Liver (tissue), 9 donors: ENCODE data around the gene POLN. TPM values are rescaled to one million over a fixed set of nuclear protein-coding genes. Genes with fewer than 3 reads are reported as not detected.

Experiments
- DNase-seq: peaks from one replicate; pipeline ENCODE4 v3.0.0-alpha.2; 2017; ENCODE audit warnings: low spot score
- H3K27ac ChIP-seq, 2 donors: one replicate each; pipeline ENCODE4 v1.7.0; 2013; ENCODE audit warnings: inconsistent platforms in 2 of 2, low read length in 2 of 2, control low read depth in 1 of 2, low read depth in 1 of 2, mild to moderate bottlenecking in 1 of 2
- H3K27me3 ChIP-seq, 4 donors: one replicate each; pipeline versions ENCODE4 v1.6.1 to v1.7.0; 2013; ENCODE audit warnings: low read length in 3 of 4, inconsistent platforms in 1 of 4, mild to moderate bottlenecking in 1 of 4, moderate library complexity in 1 of 4; ENCODE audit not compliant: control insufficient read depth in 4 of 4, insufficient read depth in 4 of 4
- H3K36me3 ChIP-seq, 4 donors: one replicate each; pipeline versions ENCODE4 v1.6.1 to v1.7.0; 2013; ENCODE audit warnings: low read length in 3 of 4, mild to moderate bottlenecking in 3 of 4, low read depth in 1 of 4, moderate library complexity in 1 of 4; ENCODE audit not compliant: control insufficient read depth in 4 of 4, insufficient read depth in 3 of 4
- H3K4me1 ChIP-seq, 4 donors: one replicate each; pipeline versions ENCODE4 v1.6.1 to v1.7.0; 2013; ENCODE audit warnings: low read length in 3 of 4, mild to moderate bottlenecking in 3 of 4, moderate library complexity in 1 of 4; ENCODE audit not compliant: control insufficient read depth in 4 of 4, insufficient read depth in 4 of 4
- H3K4me3 ChIP-seq, 3 donors: one replicate each; pipeline versions ENCODE4 v1.6.1 to v1.7.0; 2013; ENCODE audit warnings: low read length in 3 of 3, control low read depth in 1 of 3, low read depth in 1 of 3, mild to moderate bottlenecking in 1 of 3
- H3K9ac ChIP-seq, 2 donors: one replicate each; pipeline ENCODE4 v1.7.0; 2013; ENCODE audit warnings: low read length in 2 of 2, mild to moderate bottlenecking in 2 of 2, moderate library complexity in 2 of 2, control low read depth in 1 of 2, low read depth in 1 of 2
- H3K9me3 ChIP-seq, 4 donors: one replicate each; pipeline versions ENCODE4 v1.6.1 to v1.7.0; 2013; ENCODE audit warnings: low read length in 3 of 4; ENCODE audit not compliant: control insufficient read depth in 4 of 4
- EGR1 ChIP-seq, 2 donors: IDR thresholded peaks; 2 replicates each; pipeline ENCODE4 v1.6.1; 2016 to 2018; ENCODE audit warnings: antibody characterized with exemption in 2 of 2, low read depth in 2 of 2
- FOXA1 ChIP-seq: IDR thresholded peaks from 2 replicates; pipeline ENCODE4 v1.6.1; 2016; ENCODE audit warnings: antibody characterized with exemption
- FOXA2 ChIP-seq: IDR thresholded peaks from 2 replicates; pipeline ENCODE4 v1.6.1; 2016; ENCODE audit warnings: antibody characterized with exemption
- GABPA ChIP-seq, 2 donors: IDR thresholded peaks in 1 of 2; conservative IDR thresholded peaks in 1 of 2; 2 replicates each; pipeline ENCODE4 v1.6.1; 2016; ENCODE audit warnings: antibody characterized with exemption in 2 of 2, mild to moderate bottlenecking in 1 of 2, moderate library complexity in 1 of 2
- JUND ChIP-seq, 2 donors: IDR thresholded peaks; 2 replicates each; pipeline ENCODE4 v1.6.1; 2016; ENCODE audit warnings: antibody characterized with exemption in 2 of 2
- MAX ChIP-seq: IDR thresholded peaks from 2 replicates; pipeline ENCODE4 v1.6.1; 2016; ENCODE audit warnings: antibody characterized with exemption
- RAD21 ChIP-seq, 2 donors: IDR thresholded peaks; 2 replicates each; pipeline ENCODE4 v1.6.1; 2016; ENCODE audit warnings: antibody characterized with exemption in 2 of 2, mild to moderate bottlenecking in 2 of 2
- REST ChIP-seq: IDR thresholded peaks from 2 replicates; pipeline ENCODE4 v1.6.1; 2016; ENCODE audit warnings: antibody characterized with exemption, mild to moderate bottlenecking
- SP1 ChIP-seq: IDR thresholded peaks from 2 replicates; pipeline ENCODE4 v1.6.1; 2018; ENCODE audit warnings: antibody characterized with exemption, mild to moderate bottlenecking
- YY1 ChIP-seq: IDR thresholded peaks from 2 replicates; pipeline ENCODE4 v1.6.1; 2016; ENCODE audit warnings: antibody characterized with exemption, mild to moderate bottlenecking
- ZBTB33 ChIP-seq: IDR thresholded peaks from 2 replicates; pipeline ENCODE4 v1.6.1; 2016; ENCODE audit warnings: antibody characterized with exemption
- WGBS: extraction: QIAGEN DNeasy Blood & Tissue Kit; methylation state at CpG from one replicate; pipeline ENCODE4 v1.1.7; 2013; 5-methylcytosine and 5-hydroxymethylcytosine counted together
- polyA plus RNA-seq, 2 donors: library from polyadenylated mRNA; stranded (reverse) in 1 of 2; unstranded in 1 of 2; fragments of 200-250 nt in 1 of 2; fragments of >200 nt in 1 of 2; fragmentation: Nextera tagmentation in 1 of 2; extraction: Ambion mirVana in 1 of 2; gene quantifications; one replicate each; pipeline versions ENCODE4 v1.2.1 to v1.2.3, GENCODE V29; 2013 to 2015
- total RNA-seq, 2 donors: library from RNA; depleted of rRNA; stranded (reverse); fragments of >200 nt; gene quantifications; one replicate each; pipeline ENCODE4 v1.2.3, GENCODE V29; 2014
- donor health status: healthy.
- donor health status: healthy.
- donor health status: healthy.
- donor health status: healthy.
- donor health status: healthy.

POLN gene
- total and polyA plus RNA-seq, 4 donors, result 0.44 to 2.3 (median 1.4) TPM

- TF ChIP-seq EGR1 (IDR thresholded peaks at IDR 0.05; ENCODE audit: low read depth in 2 of 2) (no peak), SP1 (no peak), JUND (IDR thresholded peaks at IDR 0.05) (no peak), ZBTB33 (no peak), FOXA2 (no peak), GABPA (IDR thresholded peaks at IDR 0.05 in 1 of 2, conservative IDR thresholded peaks at IDR 0.05 in 1 of 2) (no peak)
Observed at GRCh38 chr4:2073808-2074481, 168.0 kb downstream of the POLN start (continued).

- TF ChIP-seq MAX (no peak), REST (no peak), JUND (IDR thresholded peaks at IDR 0.05) (no peak)
- Histone ChIP-seq H3K9ac (no peak overlapping the region), H3K4me3 (no peak overlapping the region), H3K27ac (no peak overlapping the region), H3K9me3 (no peaks in the 10 kb centered on the region), H3K27me3 (no peaks in the 10 kb centered on the region), H3K36me3 (no peaks in the 10 kb centered on the region), H3K4me1 (no peaks in the 10 kb centered on the region)
- 92% methylated on average over 20 of the region's 20 CpGs for WGBS
- DNase-seq, result no peak
Observed at GRCh38 chr4:2072971-2073807, 168.7 kb downstream of the POLN start.

- Histone ChIP-seq H3K9ac (no peak overlapping the region), H3K27ac (no peak overlapping the region), H3K4me1 (no peaks in the 10 kb centered on the region), H3K4me3 (no peak overlapping the region), H3K36me3 (no peaks in the 10 kb centered on the region), H3K27me3 (no peaks in the 10 kb centered on the region), H3K9me3 (no peaks in the 10 kb centered on the region)
- WGBS, result 76% methylated on average over 28 of the region's 28 CpGs
- TF ChIP-seq SP1, result no peak
- no peak for TF ChIP-seq FOXA1
- TF ChIP-seq RAD21 (IDR thresholded peaks at IDR 0.05), result no peak
- no peak for TF ChIP-seq ZBTB33
- no peak for TF ChIP-seq YY1
- DNase-seq, result no peak
Observed at GRCh38 chr4:2071912-2072867, 169.7 kb downstream of the POLN start.
